CD14-positive monocyte (primary cell): ENCODE measurements around the gene GAS7. TPM values are rescaled to one million over a fixed set of nuclear protein-coding genes. Genes with fewer than 3 reads are reported as not detected.

ENCODE experiments used
- DNase-seq, 3 donors: peaks; one replicate each; pipeline ENCODE4 v3.0.0-alpha.2; 2011 to 2022
- H2AFZ ChIP-seq: 2 replicates; pipeline ENCODE4 v1.6.0; 2012; ENCODE audit warnings: mild to moderate bottlenecking, low read depth, low read length, inconsistent platforms; ENCODE audit not compliant: insufficient read depth, poor library complexity, severe bottlenecking
- H3K27ac ChIP-seq, 2 donors: 1 replicate in 1 of 2; 2 replicates in 1 of 2; pipeline ENCODE4 v1.5.1; 2012 to 2013; ENCODE audit warnings: low read length in 2 of 2, control low read depth in 1 of 2, inconsistent platforms in 1 of 2, low read depth in 1 of 2, mild to moderate bottlenecking in 1 of 2
- H3K27me3 ChIP-seq, 2 donors: one replicate each; pipeline versions ENCODE4 v1.6.0 to v1.6.1; 2011 to 2013; ENCODE audit warnings: low read length in 2 of 2; ENCODE audit not compliant: control insufficient read depth in 2 of 2, insufficient read depth in 2 of 2
- H3K36me3 ChIP-seq, 2 donors: replicated peaks in 1 of 2; 1 replicate in 1 of 2; 2 replicates in 1 of 2; pipeline versions ENCODE4 v1.5.1 to v1.6.1; 2012 to 2013; ENCODE audit warnings: low read length in 2 of 2, control low read depth in 1 of 2, inconsistent platforms in 1 of 2, mild to moderate bottlenecking in 1 of 2; ENCODE audit not compliant: insufficient read depth in 2 of 2, control insufficient read depth in 1 of 2
- H3K4me1 ChIP-seq, 2 donors: 1 replicate in 1 of 2; 2 replicates in 1 of 2; pipeline versions ENCODE4 v1.5.1 to v1.6.1; 2012 to 2013; ENCODE audit warnings: low read length in 2 of 2, control low read depth in 1 of 2, inconsistent platforms in 1 of 2, mild to moderate bottlenecking in 1 of 2, moderate library complexity in 1 of 2; ENCODE audit not compliant: insufficient read depth in 2 of 2, control insufficient read depth in 1 of 2
- H3K4me2 ChIP-seq: replicated peaks from 2 replicates; pipeline ENCODE3; 2012; ENCODE audit warnings: low read length, moderate library complexity, mild to moderate bottlenecking; ENCODE audit not compliant: poor library complexity, severe bottlenecking; ENCODE audit errors: extremely low read depth
- H3K4me3 ChIP-seq, 3 experiments: fragments of 200-600 bp in 1 of 3; sonication (generic) in 1 of 3; replicated peaks in 1 of 3; 1 replicate in 2 of 3; 2 replicates in 1 of 3; pipeline ENCODE4 v1.5.1; 2011 to 2013; ENCODE audit warnings: low read length in 3 of 3, mild to moderate bottlenecking in 3 of 3, control low read depth in 2 of 3, low read depth in 2 of 3, inconsistent platforms in 1 of 3, moderate library complexity in 1 of 3
- H3K79me2 ChIP-seq: 2 replicates; pipeline ENCODE4 v1.6.0; 2012; ENCODE audit warnings: mild to moderate bottlenecking, control low read depth, inconsistent platforms, low read length, moderate library complexity; ENCODE audit not compliant: insufficient read depth
- H3K9ac ChIP-seq: 2 replicates; pipeline ENCODE4 v1.6.0; 2017; ENCODE audit warnings: low read length, mild to moderate bottlenecking; ENCODE audit not compliant: insufficient read depth, poor library complexity, severe bottlenecking
- H3K9me3 ChIP-seq, 2 donors: replicated peaks in 1 of 2; 1 replicate in 1 of 2; 2 replicates in 1 of 2; pipeline versions ENCODE4 v1.5.1 to v1.6.1; 2012 to 2013; ENCODE audit warnings: low read length in 2 of 2, control low read depth in 1 of 2; ENCODE audit not compliant: control insufficient read depth in 1 of 2, insufficient read depth in 1 of 2
- H4K20me1 ChIP-seq: 2 replicates; pipeline ENCODE4 v1.6.0; 2012; ENCODE audit warnings: mild to moderate bottlenecking, low read length, control low read depth, moderate library complexity; ENCODE audit not compliant: insufficient read depth
- H3K27ac Mint-ChIP-seq, 7 donors: one replicate each; pipeline ENCODE4 v1.8.0; 2020; ENCODE audit warnings: mild to moderate bottlenecking in 7 of 7, mixed read lengths in 7 of 7, moderate library complexity in 6 of 7, inconsistent platforms in 2 of 7
- H3K27me3 Mint-ChIP-seq, 3 donors: one replicate each; pipeline ENCODE4 v1.8.0; 2021 to 2022; ENCODE audit warnings: low read depth in 3 of 3, mild to moderate bottlenecking in 3 of 3, mixed read lengths in 3 of 3, moderate library complexity in 3 of 3, inconsistent platforms in 1 of 3
- H3K36me3 Mint-ChIP-seq, 2 donors: one replicate each; pipeline ENCODE4 v1.8.0; 2020; ENCODE audit warnings: mixed read lengths in 2 of 2, inconsistent platforms in 1 of 2, mild to moderate bottlenecking in 1 of 2
- H3K4me1 Mint-ChIP-seq: one replicate; pipeline ENCODE4 v1.8.0; 2020; ENCODE audit warnings: mild to moderate bottlenecking, mixed read lengths
- H3K4me3 Mint-ChIP-seq, 2 donors: one replicate each; pipeline ENCODE4 v1.8.0; 2020; ENCODE audit warnings: mild to moderate bottlenecking in 2 of 2, mixed read lengths in 2 of 2, moderate library complexity in 1 of 2
- H3K9me3 Mint-ChIP-seq, 7 donors: one replicate each; pipeline ENCODE4 v1.8.0; 2020 to 2022; ENCODE audit warnings: mixed read lengths in 7 of 7, mild to moderate bottlenecking in 6 of 7, moderate library complexity in 6 of 7, inconsistent platforms in 2 of 7
- CTCF ChIP-seq: fragments of 200-600 bp; IDR thresholded peaks from one replicate; pipeline ENCODE4 v1.8.0; 2022; ENCODE audit warnings: antibody characterized with exemption, mild to moderate bottlenecking
- WGBS: methylation state at CpG from one replicate; pipeline ENCODE4 v1.1.5; 2013; ENCODE audit warnings: missing lambda C conversion rate; ENCODE audit not compliant: insufficient coverage; 5-methylcytosine and 5-hydroxymethylcytosine counted together
- intact Hi-C, 2 donors: fragments of 100-400 bp; cut with micrococcal nuclease; formaldehyde crosslinking; loops; one replicate each; pipeline versions ENCODE4 v1.15.0 to v1.15.1; 2023
- polyA plus RNA-seq, 3 donors: library from polyadenylated mRNA; depleted of rRNA in 1 of 3; unstranded in 2 of 3; stranded (reverse) in 1 of 3; fragments of 300-500 nt in 2 of 3; fragments of >200 nt in 1 of 3; fragmentation: Illumina TruSeq in 2 of 3; gene quantifications; 1 replicate in 2 of 3; 2 replicates in 1 of 3; pipeline ENCODE4 v1.2.3, GENCODE V29; 2012 to 2021

GAS7 gene
- polyA plus RNA-seq, 3 donors = 53.1 to 91.9 (median 66.6) TPM

DNA sequence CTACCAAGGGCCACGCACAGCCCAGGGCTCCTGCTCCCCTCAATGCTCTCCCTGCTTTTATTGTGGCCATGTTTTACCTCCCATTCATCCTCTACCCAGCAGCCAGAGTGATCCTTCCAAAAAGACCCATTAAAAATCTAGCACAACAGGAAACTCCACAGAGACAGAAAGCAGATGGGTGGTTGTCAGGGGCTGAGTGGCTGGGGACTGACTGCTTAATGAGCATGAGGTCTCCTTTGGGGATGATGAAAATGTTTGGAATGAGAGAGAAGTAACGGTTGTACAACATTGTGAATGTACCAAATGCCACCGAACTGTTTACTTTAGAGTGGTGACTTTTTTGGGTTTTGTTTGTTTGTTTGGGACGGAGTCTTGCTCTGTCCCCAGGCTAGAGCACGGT lies 107.4 kb downstream of the GAS7 start:
- H3K79me2 ChIP-seq = peaks cover 28% of the 10 kb centered on the region
- Mint-ChIP-seq H3K27me3 (peaks cover 0 to 3% (median 0%) of the 10 kb centered on the region in 3 donors), H3K27ac (no peak overlapping the region), H3K4me1 (peaks cover 46% of the 10 kb centered on the region), H3K9me3 (peaks cover 3 to 6% (median 4%) of the 10 kb centered on the region in 7 donors), H3K4me3 (no peak overlapping the region), H3K36me3 (peaks cover 15 to 18% of the 10 kb centered on the region in 2 donors)
- TF ChIP-seq CTCF = no peak
- WGBS = 94% methylated on average over 3 of the region's 5 CpGs
- DNase-seq = no peak
- no peak overlapping the region for H3K4me2 ChIP-seq
- H4K20me1 ChIP-seq = peaks cover 82% of the 10 kb centered on the region
- intact Hi-C loops = no loop called here
- no peaks in the 10 kb centered on the region for H3K27me3 ChIP-seq
- no peak overlapping the region for H3K27ac ChIP-seq
- no peak overlapping the region for H3K9ac ChIP-seq
- H3K4me1 ChIP-seq = peaks cover 23% of the 10 kb centered on the region in 2 donors
- no peak overlapping the region for H3K4me3 ChIP-seq
- H2AFZ ChIP-seq = no peak overlapping the region
- H3K36me3 ChIP-seq = no peaks in the 10 kb centered on the region
- no peaks in the 10 kb centered on the region for H3K9me3 ChIP-seq

- Mint-ChIP-seq H3K9me3 (peaks cover 3 to 6% (median 4%) of the 10 kb centered on the region in 7 donors), H3K4me1 (peaks cover 53% of the 10 kb centered on the region), H3K36me3 (peaks cover 15 to 16% of the 10 kb centered on the region in 2 donors), H3K27me3 (peaks cover 0 to 3% (median 0%) of the 10 kb centered on the region in 3 donors), H3K4me3 (no peak overlapping the region), H3K27ac (no peak overlapping the region)
- DNase-seq = no peak
- no peak overlapping the region for H2AFZ ChIP-seq
- H3K27ac ChIP-seq = no peak overlapping the region
- no peak overlapping the region for H3K9ac ChIP-seq
- H3K4me2 ChIP-seq = no peak overlapping the region
- peaks cover 73% of the 10 kb centered on the region for H4K20me1 ChIP-seq
- H3K9me3 ChIP-seq = no peaks in the 10 kb centered on the region
- intact Hi-C loops = no loop called here
- no peak overlapping the region for H3K4me3 ChIP-seq
- no peaks in the 10 kb centered on the region for H3K36me3 ChIP-seq
- 100% methylated on average over 1 of the region's 4 CpGs for WGBS
- H3K4me1 ChIP-seq = peaks cover 37% of the 10 kb centered on the region in 2 donors
- H3K27me3 ChIP-seq = no peaks in the 10 kb centered on the region
- no peak for TF ChIP-seq CTCF
- H3K79me2 ChIP-seq = peaks cover 31% of the 10 kb centered on the region
These were observed 109.1 kb downstream of the GAS7 start for GRCh38 chr17:10089196-10089804.
